Melanocyte of skin (primary cell): Measurements from ENCODE around the gene CPLANE2. TPM values are rescaled to one million over a fixed set of nuclear protein-coding genes. Genes with fewer than 3 reads are reported as not detected.

Source experiments
- small RNA-seq, 2 donors: library from RNA; depleted of rRNA; stranded (forward); fragments of <200 nt; gene quantifications; one replicate each; pipeline ENCODE3, GENCODE V24; 2012
- total RNA-seq, 2 donors: library from RNA; depleted of rRNA; stranded (reverse); fragments of >200 nt; gene quantifications; 2 replicates each; pipeline ENCODE4 v1.2.3, GENCODE V29; 2012

The CPLANE2 gene
- 1 to 10 TPM; 5.7 to 7.2 TPM for total RNA-seq

DNA sequence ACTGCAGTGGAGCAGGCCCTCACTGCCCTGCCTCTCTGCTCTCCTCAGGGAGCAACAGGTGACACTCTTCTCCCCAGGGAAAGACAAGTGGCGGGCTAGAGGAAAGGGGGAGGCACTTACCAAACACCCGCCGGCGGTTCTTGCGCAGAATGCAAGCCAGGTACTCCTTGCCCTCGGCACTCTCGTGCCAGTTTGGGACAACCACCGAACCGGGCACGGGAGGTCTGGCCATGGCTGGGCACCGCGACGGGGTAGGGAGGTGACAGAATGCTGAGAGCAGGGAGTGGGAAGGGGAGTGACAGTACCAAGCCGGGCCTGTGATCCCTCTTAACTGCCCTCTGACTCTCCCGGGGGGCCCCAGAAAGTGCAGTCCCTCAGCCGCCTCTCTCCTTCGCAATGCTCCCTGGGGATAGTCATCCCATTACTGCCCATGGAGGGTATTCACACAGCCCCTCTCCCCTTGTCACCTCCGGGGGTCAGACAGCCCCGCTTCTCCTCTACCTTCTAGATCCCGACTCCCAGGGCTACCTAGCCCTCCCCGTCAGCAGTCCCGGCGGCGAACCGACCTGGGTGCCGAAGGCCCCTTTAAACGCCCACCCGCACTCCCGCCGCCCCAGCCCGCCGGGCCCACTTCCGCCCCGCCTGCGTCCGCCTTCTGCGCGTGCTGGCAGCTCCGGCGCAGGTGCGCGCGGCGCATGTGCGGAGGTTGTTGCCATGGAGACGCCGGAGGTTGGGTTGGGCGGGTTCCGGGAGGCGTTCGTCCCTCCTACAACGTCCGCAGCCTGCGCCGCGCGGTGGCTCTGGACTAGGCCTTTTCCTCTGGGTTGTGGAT lies at the start of gene CPLANE2:
TSS of gene CPLANE2 (minus strand) at position 673 of the 832 bp plus-strand sequence. CDS start at position 232, 441 bp downstream.

GRCh38 chr1:16212251-16212961 lies 24.6 kb downstream of the CPLANE2 start, which contains the start of gene ARHGEF19:
TSS of gene ARHGEF19 (minus strand) at chr1:16212652. CDS start at chr1:16209054, 3,598 bp downstream.

Small RNA genes lying within 50 kb of the gene (small RNA-seq; reads per million reads assigned to genes)
- gene MT1XP1, result 0.29 to 0.34 reads per million in 2 donors

Other genes with a start within 250 kb of the CPLANE2 start
- not detected for gene SRARP, start 232.9 kb downstream of the CPLANE2 start, total RNA-seq
- under 1 TPM in 1 of 2 donors, not detected in 1; 0.33 TPM for gene HSPB7, start 219.1 kb downstream of the CPLANE2 start, total RNA-seq
- not detected for gene CLCNKA, start 215.1 kb downstream of the CPLANE2 start, total RNA-seq
- gene CLCNKB, start 193.4 kb downstream of the CPLANE2 start, total RNA-seq, result not detected
- not detected for gene FAM131C, start 163.5 kb downstream of the CPLANE2 start, total RNA-seq
- 10 to 100 TPM in 1 of 2 donors, 1 to 10 TPM in 1; 2.1 to 11.7 TPM for gene EPHA2, start 81.1 kb downstream of the CPLANE2 start, total RNA-seq
- 1 to 10 TPM; 5.2 to 5.3 TPM for gene ARHGEF19, start 24.5 kb downstream of the CPLANE2 start, total RNA-seq
- gene FBXO42, start 115.3 kb upstream of the CPLANE2 start, total RNA-seq, result 10 to 100 TPM; 12.3 to 16.9 TPM
- 10 to 100 TPM; 64.0 to 70.6 TPM for gene SZRD1, start 130.1 kb upstream of the CPLANE2 start, total RNA-seq
- not detected for gene SPATA21, start 200.2 kb upstream of the CPLANE2 start, total RNA-seq
- gene NECAP2, start 203.5 kb upstream of the CPLANE2 start, total RNA-seq, result 10 to 100 TPM; 62.6 to 64.4 TPM